NCI-H446 (cell line): ENCODE measurements around the gene CHD6.

Experiments
- DNase-seq, 2 experiments: peaks; one replicate each; lab custom pipeline; 2025; lab: John Stamatoyannopoulos, UW

The CHD6 gene

GRCh38 chr20:41580350-41580749 lies 37.8 kb downstream of the CHD6 start:
- DNase-seq = no peak

- no peak for DNase-seq
These were observed 40.8 kb downstream of the CHD6 start for GRCh38 chr20:41577129-41578009.

GRCh38 chr20:41575412-41575811 lies 42.8 kb downstream of the CHD6 start:
- no peak for DNase-seq

GRCh38 chr20:41574802-41575389 lies 43.3 kb downstream of the CHD6 start:
- no peak for DNase-seq

GRCh38 chr20:41573955-41574354 lies 44.2 kb downstream of the CHD6 start:
- no peak for DNase-seq

- no peak for DNase-seq
These were observed 46.1 kb downstream of the CHD6 start for GRCh38 chr20:41572010-41572572.

- DNase-seq = no peak
These were observed 47.2 kb downstream of the CHD6 start for GRCh38 chr20:41571006-41571405.

GRCh38 chr20:41570557-41570956 lies 47.6 kb downstream of the CHD6 start:
- no peak for DNase-seq

GRCh38 chr20:41567615-41568014 lies 50.6 kb downstream of the CHD6 start:
- no peak for DNase-seq

GRCh38 chr20:41566896-41567527 lies 51.2 kb downstream of the CHD6 start:
- no peak for DNase-seq

- no peak for DNase-seq
These were observed 55.1 kb downstream of the CHD6 start for GRCh38 chr20:41563087-41563486.

GRCh38 chr20:41560970-41561369 lies 57.2 kb downstream of the CHD6 start:
- DNase-seq = peak in 1 of 2 experiments; percentile 44

GRCh38 chr20:41559658-41560057 lies 58.5 kb downstream of the CHD6 start:
- DNase-seq = no peak

- DNase-seq = no peak
These were observed 64.9 kb downstream of the CHD6 start for GRCh38 chr20:41553142-41553879.

- DNase-seq = no peak
These were observed 65.7 kb downstream of the CHD6 start for GRCh38 chr20:41552295-41553068.

GRCh38 chr20:41551011-41551705 lies 67.0 kb downstream of the CHD6 start:
- DNase-seq = no peak

GRCh38 chr20:41547221-41547620 lies 71.0 kb downstream of the CHD6 start:
- DNase-seq = no peak

GRCh38 chr20:41546535-41546934 lies 71.6 kb downstream of the CHD6 start:
- no peak for DNase-seq

- DNase-seq = no peak
These were observed 73.7 kb downstream of the CHD6 start for GRCh38 chr20:41544472-41544871.

- no peak for DNase-seq
These were observed 77.3 kb downstream of the CHD6 start for GRCh38 chr20:41540918-41541317.

- no peak for DNase-seq
These were observed 77.7 kb downstream of the CHD6 start for GRCh38 chr20:41540459-41540858.
